ENCODE results near the gene BCL2L2.
"Not testable (repeated sequence)": the region's sequence is repeated elsewhere in the genome, so short reads cannot be mapped to it uniquely, and the experiment has no call there.

BCL2L2 gene, protein sequence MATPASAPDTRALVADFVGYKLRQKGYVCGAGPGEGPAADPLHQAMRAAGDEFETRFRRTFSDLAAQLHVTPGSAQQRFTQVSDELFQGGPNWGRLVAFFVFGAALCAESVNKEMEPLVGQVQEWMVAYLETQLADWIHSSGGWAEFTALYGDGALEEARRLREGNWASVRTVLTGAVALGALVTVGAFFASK

DNA sequence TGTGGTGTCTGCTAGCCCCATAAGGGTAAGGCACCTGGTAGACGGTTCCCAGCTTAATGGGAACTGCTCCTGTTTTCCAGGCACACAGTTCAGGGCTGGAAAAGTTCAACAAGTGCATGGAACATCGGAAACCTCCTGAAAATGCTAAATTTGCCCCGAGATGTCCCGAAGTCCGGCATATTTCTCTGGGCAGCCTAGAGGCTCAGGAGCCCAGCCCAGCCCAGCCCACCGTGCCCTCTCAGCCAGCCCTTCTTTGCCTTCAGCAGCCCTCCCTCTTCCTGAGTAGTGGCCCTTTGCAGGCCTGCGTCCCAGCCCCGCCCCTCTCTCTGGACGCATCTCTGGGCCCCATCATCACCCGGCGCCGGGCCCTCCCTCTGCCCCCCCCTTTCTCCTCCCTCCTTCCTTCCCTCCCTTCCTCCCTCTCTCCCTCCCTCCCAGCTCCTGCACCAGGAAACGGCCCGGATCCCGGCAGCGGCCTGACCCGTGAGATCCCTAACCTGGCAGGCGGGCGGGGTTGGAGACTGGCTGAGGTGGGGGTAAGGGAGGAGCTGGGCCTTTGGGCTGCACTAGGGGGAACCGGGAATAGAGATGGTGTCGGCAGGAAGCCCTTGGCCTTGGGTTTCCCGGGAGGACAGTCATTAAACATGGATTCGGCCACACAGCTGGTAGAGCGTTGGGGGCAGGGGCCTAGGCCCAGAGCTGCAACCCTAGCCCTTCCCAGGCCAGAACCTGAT lies at the start of gene BCL2L2:
TSS of gene BCL2L2 (plus strand) at position 422 of the 734 bp plus-strand sequence. CDS start 935 bp downstream, outside the sequence.
- peak; percentile 86 to 94 (median 92) for DNase-seq

DNA sequence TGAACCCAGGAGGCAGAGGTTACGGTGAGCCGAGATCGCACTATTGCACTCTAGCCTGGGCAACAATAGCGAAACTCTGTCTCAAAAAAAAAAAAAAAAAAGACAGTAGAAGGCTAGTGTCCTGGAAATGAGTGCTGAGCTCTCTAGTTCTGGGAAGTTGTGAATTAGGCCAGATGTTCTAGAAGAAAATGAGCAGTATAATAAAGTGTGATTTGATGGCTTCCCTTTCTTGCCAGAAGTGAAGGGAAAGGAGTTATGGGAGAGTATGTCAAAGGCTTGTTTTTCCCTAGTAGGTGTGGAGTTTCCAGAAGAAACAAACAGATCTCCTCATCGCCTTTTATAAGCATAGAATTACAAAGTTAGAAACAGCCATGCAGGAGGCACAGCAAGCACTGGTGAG lies 48.4 kb upstream of the BCL2L2 start:
- no peak for DNase-seq

DNA sequence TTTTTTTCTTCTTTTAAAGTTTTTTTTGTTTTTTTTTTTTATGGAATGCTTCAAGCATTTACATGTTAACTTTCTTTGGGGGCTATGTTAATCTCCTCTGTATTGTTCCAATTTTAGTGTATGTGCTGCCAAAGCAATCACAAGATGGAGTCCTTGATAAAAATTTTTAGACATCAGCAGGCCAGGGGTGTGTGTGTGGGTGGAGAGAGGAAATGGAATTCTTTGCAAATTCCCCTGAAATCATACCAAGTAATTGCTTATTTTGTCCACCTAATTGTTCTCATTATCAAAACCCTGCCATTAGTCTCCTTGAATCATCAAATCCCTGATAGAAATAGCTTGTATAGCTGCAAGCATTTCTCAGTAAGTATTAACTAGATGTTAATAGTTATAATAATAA lies 47.2 kb upstream of the BCL2L2 start:
- DNase-seq = no peak

GRCh38 chr14:23260849-23261248 lies 45.8 kb upstream of the BCL2L2 start:
- DNase-seq = not testable (repeated sequence)

DNA sequence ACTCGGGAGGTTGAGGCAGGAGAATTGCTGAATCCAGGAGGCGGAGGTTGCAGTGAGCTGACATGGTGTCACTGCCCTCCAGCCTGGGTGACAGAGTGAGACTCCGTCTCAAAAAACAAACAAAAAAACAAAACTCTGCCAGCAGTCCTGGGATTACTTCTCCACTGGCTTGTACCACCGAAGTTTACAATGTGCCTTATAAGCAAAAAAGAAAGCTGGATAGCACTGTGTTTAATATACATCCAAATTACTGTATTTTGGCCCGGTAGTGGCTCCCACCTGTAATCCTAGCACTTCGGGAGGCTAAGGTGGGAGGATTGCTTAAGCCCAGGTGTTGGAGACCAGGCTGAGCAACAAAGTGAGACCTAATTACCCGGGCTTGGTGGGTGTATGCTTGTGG lies 37.4 kb upstream of the BCL2L2 start:
- DNase-seq = no peak

- DNase-seq = no peak
These were observed 31.2 kb upstream of the BCL2L2 start for GRCh38 chr14:23275412-23275811.

- DNase-seq = no peak
These were observed 29.4 kb upstream of the BCL2L2 start for GRCh38 chr14:23277189-23277588.

DNA sequence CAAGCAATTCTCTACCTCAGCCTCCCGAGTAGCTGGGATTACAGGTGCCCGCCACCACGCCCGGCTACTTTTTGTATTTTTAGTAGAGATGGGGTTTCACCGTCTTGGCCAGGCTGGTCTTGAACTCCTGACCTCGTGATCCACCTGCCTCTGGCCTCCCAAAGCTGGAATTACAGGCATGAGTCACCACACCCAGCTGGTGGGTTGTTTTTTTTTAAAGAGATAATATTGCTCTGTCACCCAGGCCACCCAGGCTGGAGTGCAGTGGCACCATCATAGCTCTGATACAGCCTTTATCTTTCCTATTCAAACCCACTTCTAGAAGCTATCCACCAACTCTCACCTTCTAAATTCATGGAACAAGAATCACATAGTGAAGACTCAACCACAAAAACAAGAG lies 28.7 kb upstream of the BCL2L2 start:
- DNase-seq = not testable (repeated sequence)

DNA sequence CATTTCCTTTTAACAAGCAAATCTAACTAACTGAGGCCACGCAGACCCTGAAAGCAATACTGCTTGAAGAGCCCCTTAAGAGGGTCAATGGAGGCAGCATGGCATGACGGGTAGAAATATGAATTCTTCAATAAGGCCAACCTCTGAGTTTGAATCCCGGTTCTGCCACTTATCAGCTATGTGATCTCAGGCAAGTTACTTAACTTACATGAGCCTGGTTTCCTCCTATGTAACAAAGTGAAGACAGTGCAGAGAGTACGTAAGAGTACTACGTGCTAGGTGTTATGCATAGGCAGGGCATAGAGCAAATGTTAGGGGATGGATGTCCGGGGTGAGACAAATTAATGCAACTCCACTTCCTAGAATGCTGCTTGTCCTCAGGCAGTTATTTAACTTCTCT lies 25.4 kb upstream of the BCL2L2 start:
- peak in 1 of 3 experiments; percentile 19 for DNase-seq

- no peak for DNase-seq
These were observed 21.7 kb upstream of the BCL2L2 start for GRCh38 chr14:23284654-23285529.

- no peak for DNase-seq
These were observed 21.1 kb upstream of the BCL2L2 start for GRCh38 chr14:23285530-23286019.

GRCh38 chr14:23286020-23286901 lies 20.4 kb upstream of the BCL2L2 start, which contains the start of gene HOMEZ:
TSS of gene HOMEZ (minus strand) at chr14:23286132. CDS start at chr14:23285952, 180 bp downstream.
- DNase-seq = peak; percentile 98 to 99 (median 99)

- DNase-seq = no peak
These were observed 19.6 kb upstream of the BCL2L2 start for GRCh38 chr14:23286902-23287479.

GRCh38 chr14:23294734-23295561 lies 11.7 kb upstream of the BCL2L2 start:
- peak; percentile 56 to 72 (median 65) for DNase-seq

DNA sequence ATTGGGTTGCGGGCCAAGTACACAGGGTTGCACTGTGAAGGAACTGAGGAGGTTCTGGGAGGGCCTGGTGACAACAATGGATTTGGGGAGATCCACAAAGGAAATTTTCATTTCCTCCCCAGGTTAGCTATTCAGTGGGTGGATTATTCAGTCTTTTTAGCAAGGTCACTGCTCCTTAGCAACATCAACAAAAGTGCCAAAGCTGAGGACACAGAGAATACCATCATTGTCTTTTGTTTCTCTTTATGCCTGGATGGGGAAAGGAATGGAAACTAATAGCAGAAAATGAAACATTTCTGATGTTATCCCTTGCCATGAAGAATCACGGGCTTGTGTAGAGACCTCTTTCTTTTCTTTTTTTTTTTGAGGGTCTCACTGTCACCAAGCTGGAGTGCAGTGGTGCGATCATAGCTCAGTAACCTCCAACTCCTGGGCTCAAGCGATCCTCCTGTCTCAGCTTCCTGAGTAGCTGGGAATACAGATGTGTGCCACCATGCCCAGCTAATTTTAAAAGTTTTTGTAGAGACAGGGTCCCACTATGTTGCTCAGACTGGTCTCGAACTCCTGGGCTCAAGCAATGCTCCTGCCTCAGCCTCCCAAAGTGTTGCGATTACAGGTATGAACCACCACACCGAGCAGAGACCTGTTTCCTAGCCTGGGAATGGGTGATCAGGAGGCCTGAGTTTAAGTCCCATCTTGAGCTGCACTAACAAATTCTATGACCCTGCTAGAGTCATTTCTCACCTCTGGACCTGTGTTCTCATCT lies 10.4 kb upstream of the BCL2L2 start:
- DNase-seq = no peak

DNA sequence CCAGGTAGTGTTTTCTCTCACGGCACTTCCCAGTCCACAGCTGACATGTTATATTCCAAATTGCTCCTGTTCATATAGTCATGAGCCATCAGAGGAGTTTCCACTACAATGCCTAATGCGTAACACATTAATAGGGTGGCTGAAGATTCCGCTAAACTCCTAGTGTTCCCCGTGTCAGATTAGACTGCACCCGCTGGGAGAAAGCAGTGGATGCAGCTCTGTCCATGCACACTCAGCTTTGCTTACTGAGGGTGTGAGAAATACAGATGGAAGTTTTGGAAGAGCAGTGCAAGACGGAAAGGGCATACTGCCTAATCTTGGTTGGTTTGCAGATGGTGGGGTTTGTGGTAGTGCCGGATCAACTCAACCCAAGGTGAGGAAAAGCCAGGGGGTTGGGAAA lies 9.5 kb upstream of the BCL2L2 start:
- no peak for DNase-seq

DNA sequence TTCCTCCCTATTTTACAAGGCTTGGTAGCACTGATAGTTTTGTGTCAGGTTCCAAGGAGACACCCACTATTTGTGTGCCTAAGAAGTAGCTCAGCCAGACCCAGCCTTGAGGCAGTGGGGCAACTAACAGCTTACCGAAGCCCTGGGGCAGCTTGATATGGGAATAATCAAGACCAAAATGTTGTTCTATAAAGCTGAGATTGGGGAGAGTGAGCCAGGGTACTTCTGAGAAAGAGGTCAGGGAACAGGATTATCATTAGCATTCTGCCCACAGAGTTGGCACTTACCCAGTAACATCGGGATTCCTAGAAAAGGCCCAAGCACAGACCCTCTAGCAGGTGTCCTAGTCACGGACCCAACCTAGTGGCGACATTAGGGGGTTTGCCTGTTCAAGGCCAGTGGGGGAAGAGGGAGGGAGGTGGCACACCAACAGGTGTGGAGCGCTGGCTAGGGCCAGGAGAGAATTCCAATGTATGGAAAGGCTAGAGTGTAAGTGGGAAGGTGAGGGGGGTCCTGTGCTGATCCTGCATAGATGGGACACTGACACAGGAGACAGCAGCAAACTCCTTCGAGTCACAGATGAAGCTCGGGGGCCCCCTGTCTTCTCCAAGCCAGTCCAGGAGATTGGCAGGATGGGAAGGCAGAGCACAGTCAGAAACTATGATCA lies 8.9 kb upstream of the BCL2L2 start:
- no peak for DNase-seq

GRCh38 chr14:23299211-23299957 lies 7.2 kb upstream of the BCL2L2 start:
- DNase-seq = peak in 1 of 3 experiments; percentile 58
